SH-SY5Y (cell line): ENCODE results near the gene IGHMBP2.

Experiments used
- GATA2 ChIP-seq: IDR thresholded peaks from 2 replicates; pipeline ENCODE4 v1.6.1; 2011; ENCODE audit warnings: mild to moderate bottlenecking, low read depth, low read length
- GATA3 ChIP-seq: IDR thresholded peaks from 2 replicates; pipeline ENCODE4 v1.6.1; 2011; ENCODE audit warnings: low read depth, mild to moderate bottlenecking, low read length, moderate library complexity

Gene IGHMBP2

GRCh38 chr11:68936676-68937620 is 33.3 kb downstream of the IGHMBP2 start:
- TF ChIP-seq GATA2 (no peak), GATA3 (no peak)

- TF ChIP-seq GATA3 (no peak), GATA2 (no peak)
Observed at GRCh38 chr11:68938088-68938487, 34.4 kb downstream of the IGHMBP2 start.

GRCh38 chr11:68938816-68939582 is 35.3 kb downstream of the IGHMBP2 start:
- TF ChIP-seq GATA3 (no peak), GATA2 (no peak)

GRCh38 chr11:68939583-68940555 is 36.2 kb downstream of the IGHMBP2 start:
- TF ChIP-seq GATA3 (no peak), GATA2 (no peak)

DNA sequence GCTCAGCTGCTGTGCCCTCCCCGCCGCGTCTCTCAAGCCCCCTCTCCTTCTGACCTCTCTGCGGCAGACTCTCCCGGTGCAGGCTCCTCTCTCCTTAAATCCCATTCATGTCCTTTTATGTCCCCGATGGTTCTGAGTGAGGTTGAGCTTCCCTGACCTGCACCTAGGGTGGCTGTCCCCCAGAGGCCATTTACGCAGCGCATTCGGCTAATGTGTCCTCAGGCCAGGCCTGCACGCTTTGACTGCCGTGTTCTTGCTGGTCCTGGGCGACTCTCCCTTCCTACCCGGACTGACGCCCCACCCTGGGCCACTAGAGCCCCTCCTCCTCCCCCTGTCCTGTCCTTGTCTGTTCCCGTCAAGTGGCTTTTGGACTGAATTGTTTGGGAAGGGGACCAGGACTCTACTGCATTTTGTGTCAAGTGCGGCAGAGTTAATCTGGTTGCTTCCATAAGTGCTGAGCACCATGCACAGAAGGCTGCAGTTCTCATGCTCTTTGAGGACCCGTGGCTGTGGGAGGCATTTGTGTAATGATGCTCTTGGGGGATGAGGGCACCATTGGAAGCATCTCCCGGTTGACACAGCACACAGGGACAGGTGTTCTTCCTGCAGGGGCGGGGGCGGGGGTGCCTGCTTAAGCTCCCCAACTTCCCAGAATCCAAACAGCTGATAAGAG is 37.1 kb downstream of the IGHMBP2 start:
- TF ChIP-seq GATA2 (no peak), GATA3 (no peak)

DNA sequence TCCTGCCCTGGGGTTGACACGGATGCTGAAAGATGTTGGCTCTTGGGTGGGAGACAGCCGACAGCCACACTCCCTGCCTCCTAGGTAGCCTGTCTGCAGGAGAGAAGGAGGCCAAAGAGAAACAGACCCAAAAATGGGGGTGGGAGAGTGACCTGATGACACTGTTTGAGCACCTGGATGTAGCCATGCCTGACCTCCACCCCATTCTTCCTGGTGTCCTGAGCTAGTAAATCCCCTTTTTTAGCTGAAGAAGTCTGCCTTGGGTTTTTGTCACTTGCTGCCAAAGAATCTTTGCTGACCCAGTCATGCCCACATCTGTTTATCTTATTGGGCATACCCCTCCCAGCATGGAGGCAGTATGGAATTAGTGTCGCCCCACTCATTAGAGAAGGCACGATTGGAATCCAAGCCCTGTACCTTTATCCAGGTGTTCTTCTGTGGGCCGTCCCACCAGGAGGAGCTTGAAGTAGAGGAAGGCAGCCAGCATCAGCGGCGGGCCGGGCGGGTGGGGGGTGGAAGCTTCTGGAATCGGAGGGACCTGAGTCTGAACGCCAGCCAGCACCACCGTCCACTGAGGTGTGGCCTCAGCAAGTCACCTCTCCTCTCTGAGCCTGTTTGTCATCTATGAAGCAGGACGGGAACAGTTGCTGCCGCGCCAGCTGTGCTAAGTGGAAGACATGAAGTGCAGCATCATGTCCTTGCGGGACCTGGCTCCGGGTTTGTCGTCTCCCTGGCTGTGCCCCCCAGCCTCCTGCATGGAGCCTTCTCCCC is 37.8 kb downstream of the IGHMBP2 start:
- no peak for TF ChIP-seq GATA3

DNA sequence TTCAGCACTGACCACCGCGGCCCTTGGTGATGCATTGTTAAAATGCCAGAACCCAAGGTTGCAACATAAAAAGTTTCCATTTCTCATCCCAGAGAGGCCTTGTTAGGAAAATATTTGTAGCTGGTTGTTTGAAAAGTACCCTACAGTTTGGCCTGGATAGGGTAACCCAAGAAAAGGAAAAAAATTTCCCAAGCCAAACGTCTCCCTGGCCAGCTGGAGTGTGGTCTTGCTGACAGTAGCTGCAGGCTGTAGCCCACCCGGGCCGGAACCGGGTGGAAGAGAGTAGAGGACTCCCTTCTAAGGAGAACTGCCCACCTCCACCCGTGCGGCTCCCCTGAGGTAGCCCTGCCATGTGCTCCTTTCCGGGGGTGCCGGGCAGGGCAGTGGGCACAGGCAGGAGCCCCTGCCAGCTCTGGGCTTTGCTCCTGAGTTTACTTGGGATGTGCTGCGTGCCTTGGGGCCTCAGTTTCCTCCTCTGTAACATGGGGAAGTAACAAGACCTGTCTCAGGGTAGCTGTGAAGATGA is 38.5 kb downstream of the IGHMBP2 start:
- TF ChIP-seq GATA2, result no peak
- TF ChIP-seq GATA3, result no peak

DNA sequence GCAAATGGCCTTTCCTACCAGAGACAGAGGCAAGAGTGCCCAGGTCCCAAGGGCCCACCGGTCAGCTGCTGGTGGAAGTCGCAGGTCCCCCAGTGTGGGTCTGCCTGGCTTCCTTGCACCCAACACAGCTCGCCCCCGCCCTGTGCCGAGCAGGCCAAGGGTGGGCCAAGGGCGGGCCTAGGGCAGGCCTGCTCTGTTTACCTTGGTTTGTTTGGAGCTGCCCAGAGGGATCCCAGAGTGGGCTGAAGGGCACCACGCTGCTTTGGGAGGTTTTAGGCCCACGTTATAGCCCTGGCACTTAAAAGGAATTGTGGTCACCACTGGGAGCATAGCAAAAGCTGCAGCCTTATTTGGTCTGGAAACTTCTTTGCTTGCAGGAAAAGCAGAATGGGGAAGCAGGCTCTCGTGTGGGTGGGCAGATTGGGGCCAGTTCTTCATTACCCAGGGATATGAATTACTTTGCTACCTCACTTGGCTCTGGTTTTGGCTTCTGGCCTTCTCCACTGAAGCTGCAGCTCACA is 39.1 kb downstream of the IGHMBP2 start:
- TF ChIP-seq GATA3, result no peak
- TF ChIP-seq GATA2, result no peak

- no peak for TF ChIP-seq GATA2
- TF ChIP-seq GATA3, result no peak
Observed at GRCh38 chr11:68946416-68947090, 42.9 kb downstream of the IGHMBP2 start.

- TF ChIP-seq GATA3 (no peak), GATA2 (no peak)
Observed at GRCh38 chr11:68947151-68947550, 43.5 kb downstream of the IGHMBP2 start.

- no peak for TF ChIP-seq GATA2
- TF ChIP-seq GATA3, result no peak
Observed at GRCh38 chr11:68948496-68948895, 44.8 kb downstream of the IGHMBP2 start.

- TF ChIP-seq GATA3, result no peak
- no peak for TF ChIP-seq GATA2
Observed at GRCh38 chr11:68948935-68949334, 45.2 kb downstream of the IGHMBP2 start.
